Brain microvascular endothelial cell (primary cell): ENCODE measurements around the gene SLC9A3.

Source experiments
- DNase-seq: peaks from one replicate; pipeline ENCODE4 v3.0.0-alpha.2; 2020
- H3K27ac ChIP-seq: fragments of 250-450 bp; sonication (Bioruptor Pico); 2 replicates; pipeline ENCODE4 v1.5.1; 2020; ENCODE audit warnings: mild to moderate bottlenecking, moderate library complexity
- H3K27me3 ChIP-seq: fragments of 250-450 bp; sonication (Bioruptor Pico); replicated peaks from 2 replicates; pipeline ENCODE4 v1.5.1; 2020; ENCODE audit warnings: mild to moderate bottlenecking
- H3K36me3 ChIP-seq: fragments of 250-450 bp; sonication (Bioruptor Pico); replicated peaks from 2 replicates; pipeline ENCODE4 v1.5.1; 2020; ENCODE audit warnings: mild to moderate bottlenecking
- H3K4me3 ChIP-seq: 2 replicates; pipeline ENCODE4 v1.5.1; 2011; ENCODE audit warnings: low read depth, mild to moderate bottlenecking, control low read depth, low read length, moderate library complexity
- CTCF ChIP-seq: IDR thresholded peaks from 2 replicates; pipeline ENCODE4 v1.5.1; 2011; ENCODE audit warnings: low read depth, mild to moderate bottlenecking, moderate library complexity, low read length, control low read depth, inconsistent platforms; ENCODE audit errors: missing control alignments
- in situ Hi-C: cut with HindIII; loops from 2 replicates; pipeline ENCODE4 v1.10.0; 2017; ENCODE audit warnings: low sequenced_read_pairs, low pct_ligation_motif_present

The SLC9A3 gene

GRCh38 chr5:570446-570845, 46.2 kb upstream of the SLC9A3 start:
- no peak for DNase-seq
- Histone ChIP-seq H3K36me3 (no peaks in the 10 kb centered on the region), H3K4me3 (no peak overlapping the region), H3K27ac (no peak overlapping the region), H3K27me3 (peaks cover 14% of the 10 kb centered on the region)
- in situ Hi-C loops = no loop called here
- TF ChIP-seq CTCF = no peak

- Histone ChIP-seq H3K4me3 (no peak overlapping the region), H3K36me3 (no peaks in the 10 kb centered on the region), H3K27me3 (peaks cover 14% of the 10 kb centered on the region), H3K27ac (no peak overlapping the region)
- no peak for DNase-seq
- in situ Hi-C loops = no loop called here
- no peak for TF ChIP-seq CTCF
These were observed 45.7 kb upstream of the SLC9A3 start for GRCh38 chr5:569868-570361.

- Histone ChIP-seq H3K27ac (no peak overlapping the region), H3K36me3 (no peaks in the 10 kb centered on the region), H3K27me3 (peaks cover 14% of the 10 kb centered on the region), H3K4me3 (no peak overlapping the region)
- no peak for TF ChIP-seq CTCF
- in situ Hi-C loops = no loop called here
- DNase-seq = no peak
These were observed 45.2 kb upstream of the SLC9A3 start for GRCh38 chr5:569358-569867.

GRCh38 chr5:568809-569208, 44.6 kb upstream of the SLC9A3 start:
- DNase-seq = no peak
- in situ Hi-C loops = no loop called here
- no peaks in the 10 kb centered on the region for H3K36me3 ChIP-seq
- H3K4me3 ChIP-seq = no peak overlapping the region
- TF ChIP-seq CTCF = no peak
- H3K27me3 ChIP-seq = peaks cover 14% of the 10 kb centered on the region
- H3K27ac ChIP-seq = no peak overlapping the region

GRCh38 chr5:568061-568781, 44.0 kb upstream of the SLC9A3 start:
- H3K4me3 ChIP-seq = no peak overlapping the region
- peaks cover 14% of the 10 kb centered on the region for H3K27me3 ChIP-seq
- H3K27ac ChIP-seq = no peak overlapping the region
- no peaks in the 10 kb centered on the region for H3K36me3 ChIP-seq
- TF ChIP-seq CTCF = no peak
- no peak for DNase-seq
- in situ Hi-C loops = no loop called here
